ENCODE data around the gene NUSAP1.
"Not testable (repeated sequence)": the region's sequence is repeated elsewhere in the genome, so short reads cannot be mapped to it uniquely, and the experiment has no call there.

Gene NUSAP1, protein sequence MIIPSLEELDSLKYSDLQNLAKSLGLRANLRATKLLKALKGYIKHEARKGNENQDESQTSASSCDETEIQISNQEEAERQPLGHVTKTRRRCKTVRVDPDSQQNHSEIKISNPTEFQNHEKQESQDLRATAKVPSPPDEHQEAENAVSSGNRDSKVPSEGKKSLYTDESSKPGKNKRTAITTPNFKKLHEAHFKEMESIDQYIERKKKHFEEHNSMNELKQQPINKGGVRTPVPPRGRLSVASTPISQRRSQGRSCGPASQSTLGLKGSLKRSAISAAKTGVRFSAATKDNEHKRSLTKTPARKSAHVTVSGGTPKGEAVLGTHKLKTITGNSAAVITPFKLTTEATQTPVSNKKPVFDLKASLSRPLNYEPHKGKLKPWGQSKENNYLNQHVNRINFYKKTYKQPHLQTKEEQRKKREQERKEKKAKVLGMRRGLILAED

GRCh38 chr15:41332194-41333025 is at the start of gene NUSAP1, which contains the start of gene OIP5:
Gene NUSAP1 (plus strand): TSS chr15:41332881. CDS start chr15:41332958, 77 bp downstream.
Gene OIP5 (minus strand): TSS chr15:41332591. CDS start chr15:41332561, 30 bp downstream.
- DNase-seq (ENCODE audit: low read depth in 1 of 2, low spot score in 1 of 2), result peak; percentile 90 to 93

DNA sequence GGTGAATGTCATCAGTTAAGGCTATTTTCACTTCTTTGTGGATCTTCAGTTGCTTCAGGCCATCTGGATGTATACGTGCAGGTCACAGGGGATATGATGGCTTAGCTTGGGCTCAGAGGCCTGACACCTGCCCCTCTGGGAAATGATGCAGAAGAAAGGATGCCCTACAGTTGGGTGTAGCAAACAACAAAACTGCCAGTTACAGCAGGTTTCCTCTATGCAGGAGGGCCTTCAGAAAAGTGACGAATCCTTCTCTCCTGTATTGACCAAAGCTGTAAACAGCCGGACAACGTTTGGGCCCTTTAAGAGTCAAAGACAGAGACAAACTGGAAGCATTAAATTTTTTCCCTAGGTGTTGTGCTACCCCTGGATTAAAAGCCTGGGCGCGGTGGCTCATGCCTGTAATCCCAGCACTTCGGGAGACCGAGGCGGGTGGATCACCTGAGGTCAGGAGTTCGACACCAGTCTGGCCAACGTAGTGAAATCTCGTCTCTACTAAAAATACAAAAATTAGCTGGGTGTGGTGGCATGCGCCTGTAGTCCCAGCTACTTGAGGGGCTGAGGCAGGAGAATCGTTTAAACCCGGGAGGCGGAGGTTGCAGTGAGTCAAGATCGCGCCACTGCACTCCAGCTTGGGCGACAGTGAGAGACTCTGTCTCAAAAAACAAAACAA is 49.6 kb upstream of the NUSAP1 start:
- DNase-seq (ENCODE audit: low read depth in 1 of 2, low spot score in 1 of 2), result not testable (repeated sequence)

GRCh38 chr15:41283653-41284426 is 48.8 kb upstream of the NUSAP1 start:
- peak; percentile 94 to 96 for DNase-seq (ENCODE audit: low read depth in 1 of 2, low spot score in 1 of 2)

DNA sequence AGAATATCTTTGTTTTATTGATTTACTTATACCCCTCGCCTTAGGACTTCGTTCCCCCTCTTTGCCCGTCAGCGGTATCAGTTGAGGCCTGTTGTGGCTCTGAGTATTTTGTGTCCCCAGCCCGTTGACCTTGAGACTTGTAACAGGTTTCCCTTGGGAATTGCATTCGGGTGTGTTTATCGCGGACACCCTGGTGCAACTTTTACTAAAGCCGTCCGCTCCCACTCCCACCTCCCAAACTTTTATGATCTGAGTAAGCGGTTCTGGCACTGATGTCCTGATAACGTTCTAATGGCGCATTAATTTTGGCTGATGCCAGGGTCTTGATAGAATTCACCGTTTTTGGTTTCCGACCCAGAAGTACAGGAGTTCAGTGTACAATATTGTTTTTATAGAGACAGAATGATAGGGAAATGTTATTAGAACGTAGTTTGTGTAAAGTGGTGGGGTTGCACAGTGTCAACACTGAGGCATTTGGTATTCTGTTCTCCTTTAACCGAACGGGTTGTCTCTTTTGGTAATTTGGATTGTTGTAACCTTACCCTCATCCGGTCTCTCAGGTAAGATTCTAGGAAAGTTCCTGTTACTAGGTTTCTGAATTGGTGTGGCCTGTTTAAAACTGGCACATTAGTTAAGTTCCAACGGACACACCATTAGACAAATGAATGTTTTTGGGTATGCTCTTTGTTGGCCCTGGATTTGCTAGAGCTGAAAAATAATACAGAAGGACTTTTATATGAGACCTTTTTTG is 48.1 kb upstream of the NUSAP1 start:
- DNase-seq (ENCODE audit: low read depth in 1 of 2, low spot score in 1 of 2), result no peak

- no peak for DNase-seq (ENCODE audit: low read depth in 1 of 2, low spot score in 1 of 2)
These were observed 47.4 kb upstream of the NUSAP1 start for GRCh38 chr15:41285285-41285684.

DNA sequence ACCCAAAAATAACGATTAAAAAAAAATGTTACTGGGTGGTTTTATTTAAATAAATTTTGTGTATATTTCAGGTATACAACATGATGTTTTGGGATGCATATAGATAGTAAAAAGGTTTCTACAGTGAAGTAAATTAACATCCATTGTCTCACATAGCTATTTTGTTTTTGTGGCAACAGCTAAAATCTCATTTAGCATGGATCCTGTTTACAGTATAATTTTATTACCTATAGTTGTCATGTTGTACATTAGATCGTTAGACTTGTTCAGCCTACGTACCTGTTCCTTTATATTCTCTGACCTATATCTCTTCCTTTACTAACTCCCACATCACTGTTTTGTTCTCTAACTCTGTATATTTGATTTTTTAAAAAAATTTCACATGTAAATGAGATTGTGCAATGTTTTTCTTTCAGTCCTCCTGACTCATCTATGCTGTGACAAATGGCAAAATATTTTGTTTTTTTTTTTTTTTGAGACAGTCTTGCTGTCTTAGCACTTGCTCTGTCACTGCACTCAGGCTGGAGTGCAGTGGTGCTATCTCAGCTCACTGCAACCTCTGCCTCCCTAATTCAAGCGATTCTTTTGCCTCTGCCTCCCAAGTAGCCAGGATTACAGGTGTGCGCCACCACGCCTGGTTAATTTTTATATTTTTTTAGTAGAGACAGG is 45.9 kb upstream of the NUSAP1 start:
- DNase-seq (ENCODE audit: low read depth in 1 of 2, low spot score in 1 of 2), result no peak

GRCh38 chr15:41288464-41288863 is 44.2 kb upstream of the NUSAP1 start:
- no peak for DNase-seq (ENCODE audit: low read depth in 1 of 2, low spot score in 1 of 2)

- no peak for DNase-seq (ENCODE audit: low read depth in 1 of 2, low spot score in 1 of 2)
These were observed 42.7 kb upstream of the NUSAP1 start for GRCh38 chr15:41289953-41290352.

- DNase-seq (ENCODE audit: low read depth in 1 of 2, low spot score in 1 of 2), result no peak
These were observed 41.5 kb upstream of the NUSAP1 start for GRCh38 chr15:41291065-41291631.

- no peak for DNase-seq (ENCODE audit: low read depth in 1 of 2, low spot score in 1 of 2)
These were observed 40.2 kb upstream of the NUSAP1 start for GRCh38 chr15:41292521-41292920.

- not testable (repeated sequence) for DNase-seq (ENCODE audit: low read depth in 1 of 2, low spot score in 1 of 2)
These were observed 31.5 kb upstream of the NUSAP1 start for GRCh38 chr15:41301139-41301538.

DNA sequence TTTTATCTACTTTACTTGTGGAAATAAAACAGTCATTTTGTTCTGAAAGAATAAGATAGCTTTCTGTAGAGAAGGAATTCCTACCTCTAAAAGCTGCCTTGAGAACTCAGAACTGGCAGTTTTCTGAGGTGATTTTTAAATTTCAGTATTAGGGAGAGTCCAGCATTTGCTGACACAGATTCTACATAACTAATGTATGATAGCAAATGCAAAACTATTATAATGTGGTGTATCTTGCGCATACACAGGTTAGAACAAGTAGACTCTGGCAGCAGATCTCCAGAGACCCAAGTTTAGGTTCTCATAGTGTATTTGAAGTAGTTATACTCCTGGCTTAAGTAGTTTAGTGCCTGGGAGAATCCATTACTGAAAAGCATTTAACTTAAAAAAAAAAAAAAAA is 31.1 kb upstream of the NUSAP1 start:
- DNase-seq (ENCODE audit: low read depth in 1 of 2, low spot score in 1 of 2), result no peak

- DNase-seq (ENCODE audit: low read depth in 1 of 2, low spot score in 1 of 2), result no peak
These were observed 28.4 kb upstream of the NUSAP1 start for GRCh38 chr15:41304149-41304770.

DNA sequence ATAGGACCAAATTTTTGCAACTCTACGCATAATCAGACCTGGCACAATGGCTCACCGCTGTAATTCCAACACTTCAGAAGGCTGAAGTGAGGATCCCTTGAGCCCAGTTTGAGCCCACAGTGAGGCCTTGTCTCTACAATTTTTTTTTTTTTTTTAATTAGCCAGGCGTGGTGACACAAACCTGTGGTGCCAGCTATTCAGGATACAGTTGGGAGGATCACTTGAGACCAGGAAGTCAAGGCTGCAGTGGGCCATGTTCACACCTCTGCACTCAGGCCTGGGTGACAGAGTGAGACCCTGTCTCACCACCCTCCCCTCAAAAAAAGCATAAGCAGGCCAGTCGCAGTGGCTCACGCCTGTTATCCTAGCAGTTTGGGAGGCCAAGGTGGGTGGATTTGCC is 25.0 kb upstream of the NUSAP1 start:
- no peak for DNase-seq (ENCODE audit: low read depth in 1 of 2, low spot score in 1 of 2)

- no peak for DNase-seq (ENCODE audit: low read depth in 1 of 2, low spot score in 1 of 2)
These were observed 23.3 kb upstream of the NUSAP1 start for GRCh38 chr15:41309226-41309905.

DNA sequence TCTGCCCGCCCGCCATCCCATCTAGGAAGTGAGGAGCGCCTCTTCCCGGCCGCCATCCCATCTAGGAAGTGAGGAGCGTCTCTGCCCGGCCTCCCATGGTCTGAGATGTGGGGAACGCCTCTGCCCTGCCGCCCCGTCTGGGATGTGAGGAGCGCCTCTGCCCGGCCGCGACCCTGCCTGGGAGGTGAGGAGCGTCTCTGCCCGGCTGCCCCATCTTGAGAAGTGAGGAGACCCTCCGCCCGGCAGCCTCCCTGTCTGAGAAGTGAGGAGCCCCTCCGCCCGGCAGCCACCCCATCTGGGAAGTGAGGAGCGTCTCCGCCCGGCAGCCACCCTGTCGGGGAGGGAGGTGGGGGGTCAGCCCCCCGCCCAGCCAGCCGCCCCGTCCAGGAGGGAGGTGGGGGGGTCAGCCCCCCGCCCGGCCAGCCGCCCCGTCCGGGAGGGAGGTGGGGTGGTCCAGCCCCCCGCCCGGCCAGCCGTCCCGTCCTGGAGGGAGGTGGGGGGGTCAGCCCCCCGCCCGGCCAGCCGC is 11.8 kb upstream of the NUSAP1 start:
- DNase-seq (ENCODE audit: low read depth in 1 of 2, low spot score in 1 of 2), result not testable (repeated sequence)

GRCh38 chr15:41323611-41324010 is 9.1 kb upstream of the NUSAP1 start:
- no peak for DNase-seq (ENCODE audit: low read depth in 1 of 2, low spot score in 1 of 2)

DNA sequence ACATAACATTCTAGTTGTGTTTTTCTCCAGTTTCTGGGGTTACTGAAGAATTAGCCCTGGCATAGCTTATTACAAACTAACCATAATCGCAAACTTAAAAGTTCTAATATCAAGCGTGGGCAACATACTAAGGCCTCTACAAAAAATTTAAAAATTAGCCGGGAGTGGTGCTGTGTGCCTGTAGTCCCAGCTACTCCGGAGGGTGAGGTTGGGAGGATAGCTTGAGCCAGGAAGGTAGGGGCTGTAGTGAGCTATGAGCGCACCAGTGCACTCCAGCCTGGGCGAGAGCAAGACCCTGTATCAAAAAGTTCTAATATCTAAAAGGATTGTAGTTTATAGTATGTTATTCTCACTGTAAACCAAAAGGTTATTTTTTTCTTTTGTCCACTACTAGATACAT is 1.4 kb upstream of the NUSAP1 start:
- no peak for DNase-seq (ENCODE audit: low read depth in 1 of 2, low spot score in 1 of 2)

All from stimulated activated CD4-positive, alpha-beta T cell treated with anti-CD3 and anti-CD28 coated beads, Interleukin-15, amount 100 ng/mL, for 1 hour (primary cell).